Uterus (tissue), 4 donors: ENCODE data around the gene ERMN. TPM values are rescaled to one million over a fixed set of nuclear protein-coding genes. Genes with fewer than 3 reads are reported as not detected.
"Not testable (repeated sequence)": the region's sequence is repeated elsewhere in the genome, so short reads cannot be mapped to it uniquely, and the experiment has no call there.

Source experiments
- DNase-seq, 2 donors: peaks; one replicate each; pipeline ENCODE4 v3.0.0-alpha.2; 2019 to 2020
- H3K27ac ChIP-seq, 2 donors: fragments of 200-600 bp; sonication (generic); 1 replicate in 1 of 2; 2 replicates in 1 of 2; pipeline ENCODE4 v1.5.1; 2016 to 2018
- H3K27me3 ChIP-seq, 2 donors: fragments of 200-600 bp; sonication (generic); one replicate each; pipeline ENCODE4 v1.5.1; 2018 to 2019; ENCODE audit warnings: control low read depth in 1 of 2
- H3K36me3 ChIP-seq, 2 donors: fragments of 200-600 bp; sonication (generic); one replicate each; pipeline ENCODE4 v1.5.1; 2019; ENCODE audit warnings: control low read depth in 1 of 2
- H3K4me1 ChIP-seq, 2 donors: fragments of 200-600 bp; sonication (generic); one replicate each; pipeline ENCODE4 v1.5.1; 2018 to 2019; ENCODE audit warnings: control low read depth in 1 of 2
- H3K4me3 ChIP-seq, 2 donors: fragments of 200-600 bp; sonication (generic); 1 replicate in 1 of 2; 2 replicates in 1 of 2; pipeline ENCODE4 v1.5.1; 2018 to 2019; ENCODE audit warnings: mild to moderate bottlenecking in 1 of 2
- H3K9me3 ChIP-seq, 2 donors: fragments of 200-600 bp; sonication (generic); one replicate each; pipeline ENCODE4 v1.5.1; 2019; ENCODE audit warnings: control low read depth in 1 of 2
- POLR2A ChIP-seq, 2 donors: fragments of 450-650 bp; IDR thresholded peaks; one replicate each; pipeline ENCODE4 v1.6.1; 2016; ENCODE audit warnings: antibody characterized with exemption in 2 of 2, mild to moderate bottlenecking in 1 of 2, moderate library complexity in 1 of 2
- intact Hi-C: fragments of 100-400 bp; cut with DNase I; formaldehyde crosslinking; loops from one replicate; pipeline ENCODE4 v1.15.1; 2023; ENCODE audit warnings: low total_unique reads
- total RNA-seq, 4 donors: library from RNA; depleted of rRNA in 3 of 4; stranded (reverse); fragments of >200 nt in 3 of 4; gene quantifications; one replicate each; pipeline versions ENCODE4 v1.1.0 to v1.2.4, GENCODE V29; 2014 to 2023
- TF ChIP-seq, protein P1 (sequence below), 4 experiments: fragments of 200-600 bp in 2 of 4; fragments of 450-650 bp in 2 of 4; sonication (generic) in 2 of 4; IDR thresholded peaks; one replicate each; pipeline ENCODE4 v1.5.1; 2016 to 2019; ENCODE audit warnings: antibody characterized with exemption in 4 of 4, mild to moderate bottlenecking in 2 of 4, moderate library complexity in 1 of 4
- donor health status: DM: yes; HTN: yes; CAD: no.

The ERMN gene
- total RNA-seq, 4 donors from 2014 or later = 0.12 TPM; not detected in 3

DNA sequence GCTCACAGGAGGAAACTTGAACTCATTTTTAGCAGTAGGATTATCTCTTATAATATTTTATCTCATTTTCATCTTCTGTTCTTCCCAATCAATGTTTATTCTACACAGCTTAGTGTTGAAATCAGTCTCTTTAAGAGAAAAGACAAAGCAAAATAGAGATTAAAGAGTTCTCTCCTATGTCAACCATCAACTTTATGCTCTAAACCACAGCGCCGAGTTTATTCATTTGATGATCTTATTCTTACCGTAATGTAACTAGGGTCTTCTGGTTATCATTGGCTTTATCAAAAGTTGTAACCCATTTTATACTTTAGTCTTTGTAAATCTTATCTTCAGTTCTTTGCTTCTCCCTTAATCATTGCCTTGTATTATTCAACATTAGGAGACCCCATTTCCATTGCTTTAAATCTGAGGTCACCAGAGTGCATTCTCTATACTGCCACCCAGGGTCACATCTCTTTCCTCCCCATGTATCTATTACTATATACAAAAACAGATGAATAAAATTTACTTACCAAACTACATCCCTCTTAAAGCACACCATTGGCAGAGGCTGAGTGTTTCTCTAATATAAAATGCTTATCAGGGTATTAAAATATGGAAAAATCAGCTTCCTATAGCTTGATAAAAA lies 22.8 kb upstream of the ERMN start:
- H3K27ac ChIP-seq = no peak overlapping the region
- no peaks in the 10 kb centered on the region for H3K4me1 ChIP-seq
- H3K9me3 ChIP-seq = no peaks in the 10 kb centered on the region
- no peak overlapping the region for H3K4me3 ChIP-seq
- no peaks in the 10 kb centered on the region for H3K27me3 ChIP-seq
- TF ChIP-seq, protein P1, sequence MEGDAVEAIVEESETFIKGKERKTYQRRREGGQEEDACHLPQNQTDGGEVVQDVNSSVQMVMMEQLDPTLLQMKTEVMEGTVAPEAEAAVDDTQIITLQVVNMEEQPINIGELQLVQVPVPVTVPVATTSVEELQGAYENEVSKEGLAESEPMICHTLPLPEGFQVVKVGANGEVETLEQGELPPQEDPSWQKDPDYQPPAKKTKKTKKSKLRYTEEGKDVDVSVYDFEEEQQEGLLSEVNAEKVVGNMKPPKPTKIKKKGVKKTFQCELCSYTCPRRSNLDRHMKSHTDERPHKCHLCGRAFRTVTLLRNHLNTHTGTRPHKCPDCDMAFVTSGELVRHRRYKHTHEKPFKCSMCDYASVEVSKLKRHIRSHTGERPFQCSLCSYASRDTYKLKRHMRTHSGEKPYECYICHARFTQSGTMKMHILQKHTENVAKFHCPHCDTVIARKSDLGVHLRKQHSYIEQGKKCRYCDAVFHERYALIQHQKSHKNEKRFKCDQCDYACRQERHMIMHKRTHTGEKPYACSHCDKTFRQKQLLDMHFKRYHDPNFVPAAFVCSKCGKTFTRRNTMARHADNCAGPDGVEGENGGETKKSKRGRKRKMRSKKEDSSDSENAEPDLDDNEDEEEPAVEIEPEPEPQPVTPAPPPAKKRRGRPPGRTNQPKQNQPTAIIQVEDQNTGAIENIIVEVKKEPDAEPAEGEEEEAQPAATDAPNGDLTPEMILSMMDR (IDR thresholded peaks at IDR 0.05) = no peak
- TF ChIP-seq POLR2A (IDR thresholded peaks at IDR 0.05) = no peak
- no peaks in the 10 kb centered on the region for H3K36me3 ChIP-seq
- DNase-seq = no peak
- intact Hi-C loops = no loop called here

GRCh38 chr2:157345647-157346389 lies 20.2 kb upstream of the ERMN start:
- DNase-seq = no peak
- Histone ChIP-seq H3K36me3 (no peaks in the 10 kb centered on the region), H3K27me3 (no peaks in the 10 kb centered on the region), H3K4me1 (no peaks in the 10 kb centered on the region), H3K4me3 (no peak overlapping the region), H3K9me3 (no peaks in the 10 kb centered on the region), H3K27ac (no peak overlapping the region)
- intact Hi-C loops = no loop called here
- TF ChIP-seq POLR2A (IDR thresholded peaks at IDR 0.05) = no peak
- TF ChIP-seq, protein P1 (IDR thresholded peaks at IDR 0.05) = no peak

- H3K9me3 ChIP-seq, DNase-seq, H3K36me3 ChIP-seq, H3K4me3 ChIP-seq, H3K27me3 ChIP-seq, H3K4me1 ChIP-seq, H3K27ac ChIP-seq, intact Hi-C loops: not testable (repeated sequence)
These were observed 15.8 kb upstream of the ERMN start for GRCh38 chr2:157341381-157341780.

- intact Hi-C loops = no loop called here
- H3K27me3 ChIP-seq = no peaks in the 10 kb centered on the region
- no peak for TF ChIP-seq POLR2A (IDR thresholded peaks at IDR 0.05)
- TF ChIP-seq, protein P1 (IDR thresholded peaks at IDR 0.05) = no peak
- H3K36me3 ChIP-seq = no peaks in the 10 kb centered on the region
- no peak for DNase-seq
- H3K27ac ChIP-seq = no peak overlapping the region
- no peaks in the 10 kb centered on the region for H3K4me1 ChIP-seq
- no peaks in the 10 kb centered on the region for H3K9me3 ChIP-seq
- H3K4me3 ChIP-seq = no peak overlapping the region
These were observed 14.5 kb upstream of the ERMN start for GRCh38 chr2:157339965-157340655.

DNA sequence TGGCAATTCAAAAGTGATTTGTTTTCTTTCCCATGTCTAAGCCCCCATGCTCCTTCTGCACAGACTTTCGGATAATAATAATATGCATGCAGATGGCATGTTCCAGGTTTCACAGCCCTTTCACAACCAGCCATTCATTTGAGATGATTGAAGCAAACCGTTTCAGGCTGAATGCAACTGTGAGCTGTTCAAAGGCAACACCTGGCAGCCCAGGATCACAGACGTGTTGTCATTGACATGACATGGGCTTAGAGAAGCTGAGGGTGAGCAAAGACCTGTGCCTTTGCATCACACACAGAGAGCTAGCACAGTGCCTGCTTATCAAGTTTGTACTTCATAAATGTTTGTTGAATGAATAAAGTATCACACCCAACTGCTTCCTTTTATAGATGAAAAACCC lies 12.4 kb upstream of the ERMN start:
- Histone ChIP-seq H3K4me3 (no peak overlapping the region), H3K36me3 (no peaks in the 10 kb centered on the region), H3K27ac (no peak overlapping the region), H3K27me3 (no peaks in the 10 kb centered on the region), H3K4me1 (no peaks in the 10 kb centered on the region), H3K9me3 (no peaks in the 10 kb centered on the region)
- TF ChIP-seq, protein P1 (IDR thresholded peaks at IDR 0.05) = no peak
- no peak for TF ChIP-seq POLR2A (IDR thresholded peaks at IDR 0.05)
- no peak for DNase-seq
- intact Hi-C loops = no loop called here
